NCI-H2081 treated with DMSO at 0.1 percent for 48 hours (cell line): ENCODE results near the gene ITGB3.
"Not testable (repeated sequence)": the region's sequence is repeated elsewhere in the genome, so short reads cannot be mapped to it uniquely, and the experiment has no call there.

ENCODE experiments used
- DNase-seq: peaks from one replicate; lab custom pipeline; 2025; lab: John Stamatoyannopoulos, UW

ITGB3 gene

GRCh38 chr17:47253541-47254402, at the start of gene ITGB3:
ITGB3 (plus strand) TSS chr17:47253827; CDS start chr17:47253862, 35 bp downstream.
- DNase-seq = no peak

DNA sequence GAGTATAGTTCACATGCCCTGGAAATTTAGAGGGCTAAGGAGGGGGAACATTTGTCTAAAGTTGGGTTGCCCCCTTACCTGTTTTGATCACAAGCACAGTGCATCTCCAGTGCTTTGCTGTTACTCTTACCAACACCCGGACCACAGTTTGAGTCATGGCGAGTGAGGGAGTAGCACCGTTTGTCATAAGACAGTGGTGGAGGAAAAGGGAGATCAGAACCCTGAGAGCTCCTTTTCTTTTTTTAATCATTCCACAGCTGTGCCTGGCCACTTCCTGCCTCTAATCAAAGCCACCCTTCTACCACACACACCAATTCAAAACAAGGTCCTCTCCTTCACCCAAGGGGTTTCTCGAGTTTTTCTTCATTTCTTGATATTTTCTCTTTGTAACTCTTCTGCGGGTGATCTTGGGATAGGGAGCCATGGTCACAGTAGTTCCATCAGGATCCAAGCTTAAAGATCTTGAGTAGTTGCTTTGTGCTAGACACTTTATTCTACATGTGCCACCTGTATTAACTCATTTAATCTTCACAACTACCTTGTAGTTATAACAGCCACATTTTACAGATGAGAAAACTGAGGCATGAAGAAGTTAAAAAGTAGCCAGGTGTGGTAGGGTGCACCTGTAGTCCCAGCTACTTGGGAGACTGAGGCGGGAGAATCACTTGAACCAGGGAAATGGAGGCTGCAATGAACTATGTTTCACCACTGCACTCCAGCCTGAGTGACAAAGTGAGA, 49.5 kb upstream of the ITGB3 start:
- no peak for DNase-seq

GRCh38 chr17:47204722-47205418, 48.8 kb upstream of the ITGB3 start:
- no peak for DNase-seq

GRCh38 chr17:47205419-47205963, 48.1 kb upstream of the ITGB3 start:
- DNase-seq = no peak

- no peak for DNase-seq
Observed at GRCh38 chr17:47207143-47208067, 46.2 kb upstream of the ITGB3 start.

DNA sequence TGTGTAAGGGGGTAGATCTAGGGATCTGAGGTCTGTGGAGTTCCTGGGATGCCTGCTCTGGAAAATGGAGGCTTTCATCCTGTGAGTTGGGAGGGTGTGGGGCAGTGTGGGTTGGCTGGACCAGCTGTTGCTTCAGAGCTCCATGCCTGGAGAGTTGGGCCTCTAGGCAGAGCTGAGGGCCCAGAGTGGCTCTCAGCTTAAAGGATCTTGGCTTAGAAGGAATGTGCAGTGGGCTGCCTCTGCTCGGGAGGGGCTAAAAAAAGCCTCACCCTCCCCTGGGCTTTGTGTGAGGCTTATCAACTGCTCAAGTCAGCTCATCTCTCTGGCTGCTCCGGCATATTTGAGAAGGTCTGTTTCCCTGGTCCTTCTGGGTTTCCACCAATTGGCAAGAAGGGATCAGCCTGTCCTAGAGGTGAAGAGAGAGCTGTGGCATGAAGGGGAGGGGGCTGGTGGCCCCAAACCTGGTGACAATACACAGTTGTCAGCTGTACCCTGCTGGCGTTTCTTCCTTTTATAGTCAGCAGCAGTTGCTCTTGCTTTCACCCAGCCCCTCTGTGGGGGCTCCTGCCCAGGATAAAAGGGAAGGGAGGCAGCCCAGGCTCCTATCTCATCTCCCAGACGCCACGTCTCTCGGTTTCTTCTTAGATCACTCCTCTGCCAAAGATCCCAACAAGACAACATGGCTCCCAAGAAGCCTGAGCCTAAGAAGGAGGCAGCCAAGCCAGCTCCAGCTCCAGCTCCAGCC, 44.7 kb upstream of the ITGB3 start, which contains the start of gene MYL4:
Gene MYL4, plus strand, starts transcription at position 605 of the 745 bp plus-strand sequence. Its CDS starts 75 bp downstream, at position 680.
- no peak for DNase-seq

GRCh38 chr17:47209499-47209898, 44.1 kb upstream of the ITGB3 start:
- DNase-seq = no peak

GRCh38 chr17:47210105-47210504, 43.5 kb upstream of the ITGB3 start:
- no peak for DNase-seq

GRCh38 chr17:47210779-47211178, 42.8 kb upstream of the ITGB3 start:
- no peak for DNase-seq

- no peak for DNase-seq
Observed at GRCh38 chr17:47212458-47212857, 41.2 kb upstream of the ITGB3 start.

DNA sequence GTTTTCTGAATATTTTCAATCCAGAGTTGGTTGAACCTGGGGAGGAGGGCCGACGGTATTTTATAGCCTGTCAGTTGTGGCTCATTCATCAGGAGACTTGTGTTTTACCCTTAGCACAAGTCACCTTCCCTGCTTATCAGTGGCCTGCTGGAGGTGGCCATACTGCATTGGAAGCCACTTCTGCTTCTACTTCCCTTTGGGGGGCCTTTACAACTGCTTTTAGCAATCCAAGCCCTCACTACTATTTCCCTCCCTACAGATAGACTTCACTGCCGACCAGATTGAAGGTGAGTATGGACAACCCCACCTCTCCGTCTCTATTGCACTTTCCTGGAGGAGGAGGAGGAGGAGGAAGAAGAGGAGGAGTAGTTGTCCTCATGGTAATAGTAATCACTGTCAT, 40.1 kb upstream of the ITGB3 start:
- DNase-seq = no peak

- no peak for DNase-seq
Observed at GRCh38 chr17:47214931-47215330, 38.7 kb upstream of the ITGB3 start.

DNA sequence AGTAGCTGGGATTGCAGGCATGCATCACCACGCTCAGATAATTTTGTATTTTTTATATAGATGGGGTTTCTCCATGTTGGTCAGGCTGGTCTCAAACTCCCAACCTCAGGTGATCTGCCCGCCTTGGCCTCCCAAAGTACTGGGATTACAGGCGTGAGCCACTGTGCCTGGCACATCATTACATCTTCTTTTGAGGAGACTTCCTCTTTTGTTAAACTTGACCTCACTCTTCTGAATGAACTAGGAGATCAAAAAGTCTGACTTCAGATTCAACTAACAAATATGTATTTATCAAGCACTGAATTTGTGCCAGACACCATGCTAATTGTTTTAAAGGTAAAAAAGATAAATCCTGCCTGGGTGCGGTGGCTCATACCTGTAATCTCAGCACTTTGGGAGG, 36.8 kb upstream of the ITGB3 start:
- DNase-seq = not testable (repeated sequence)

DNA sequence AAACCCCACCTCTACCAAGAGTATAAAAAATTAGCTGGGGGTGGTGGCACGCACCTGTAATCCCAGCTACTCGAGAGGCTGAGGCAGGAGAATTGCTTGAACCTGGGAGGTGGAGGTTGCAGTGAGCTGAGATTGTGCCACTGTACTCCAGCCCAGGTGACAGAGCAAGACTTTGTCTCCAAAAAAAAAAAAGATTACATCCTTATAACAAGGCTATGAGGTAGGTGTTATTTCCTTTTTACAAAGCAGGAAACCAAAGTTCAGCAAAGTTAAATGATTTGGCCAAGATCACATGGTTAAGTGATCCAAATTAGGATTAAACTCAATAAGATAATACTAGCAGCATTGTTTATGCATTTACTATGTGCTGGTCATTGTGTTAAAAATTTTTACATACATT, 36.3 kb upstream of the ITGB3 start:
- DNase-seq = not testable (repeated sequence)

DNA sequence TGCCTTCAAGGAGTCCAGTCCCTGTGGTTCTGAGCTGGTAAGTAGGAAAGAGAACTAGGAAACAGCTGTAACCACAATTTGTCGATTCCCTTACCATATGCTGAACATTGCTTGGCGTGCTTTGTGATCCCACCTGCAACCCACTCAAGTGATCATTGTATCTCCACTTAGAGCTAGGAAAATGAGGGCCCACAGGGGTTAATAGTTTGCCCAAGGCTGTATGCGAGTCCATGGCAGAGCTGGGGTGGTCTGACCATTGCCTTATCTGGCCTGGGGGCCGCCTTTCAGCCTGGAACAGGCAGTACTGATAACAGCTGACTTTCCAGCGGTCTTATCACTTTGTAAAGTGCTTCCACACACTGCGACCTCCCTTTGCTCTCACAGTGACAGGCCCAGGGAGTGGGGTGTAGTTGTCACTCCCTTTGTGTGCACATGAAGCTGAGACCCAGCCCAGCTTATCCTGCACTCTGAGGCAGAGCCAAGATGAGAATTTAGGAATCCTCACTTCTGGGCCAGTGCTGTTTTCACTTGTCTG, 34.7 kb upstream of the ITGB3 start:
- DNase-seq = no peak

DNA sequence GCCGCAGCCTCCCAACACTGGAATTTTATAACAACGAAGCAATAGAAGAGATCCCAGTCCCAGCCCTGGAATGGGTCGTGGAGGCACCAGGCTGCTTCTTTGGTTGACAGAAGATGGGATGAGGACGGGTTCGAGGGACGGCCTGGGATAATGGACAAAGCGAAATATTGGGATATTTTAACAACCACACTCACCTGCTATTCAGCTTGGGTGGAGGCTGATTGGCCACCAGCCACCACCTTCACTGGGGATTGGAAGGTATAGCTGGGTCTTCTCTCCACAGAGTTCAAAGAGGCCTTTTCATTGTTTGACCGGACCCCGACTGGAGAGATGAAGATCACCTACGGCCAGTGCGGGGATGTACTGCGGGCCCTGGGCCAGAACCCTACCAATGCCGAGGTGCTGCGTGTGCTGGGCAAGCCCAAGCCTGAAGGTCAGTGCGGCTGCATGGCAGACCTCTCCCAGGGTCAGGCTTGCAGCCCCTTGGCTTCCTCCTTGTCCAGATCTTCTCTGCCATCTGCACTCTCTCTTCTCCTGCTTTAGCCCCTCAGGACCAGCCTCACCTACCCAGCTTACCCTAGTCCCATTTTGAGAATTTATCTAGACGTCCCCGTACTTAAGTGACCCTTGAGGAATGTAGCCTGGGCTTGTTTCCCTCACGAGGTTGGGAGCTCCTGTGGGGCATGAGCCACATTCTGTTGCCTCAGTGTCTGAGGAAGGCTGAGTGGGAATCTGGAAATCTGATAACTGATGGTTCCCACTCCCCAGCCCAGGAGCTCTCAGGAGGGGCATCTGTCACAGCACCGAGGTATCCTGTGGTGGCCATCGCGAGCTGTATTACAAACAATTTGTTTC, 33.8 kb upstream of the ITGB3 start:
- no peak for DNase-seq

- DNase-seq = no peak
Observed at GRCh38 chr17:47220531-47220999, 33.1 kb upstream of the ITGB3 start.

GRCh38 chr17:47221154-47221553, 32.5 kb upstream of the ITGB3 start:
- no peak for DNase-seq

DNA sequence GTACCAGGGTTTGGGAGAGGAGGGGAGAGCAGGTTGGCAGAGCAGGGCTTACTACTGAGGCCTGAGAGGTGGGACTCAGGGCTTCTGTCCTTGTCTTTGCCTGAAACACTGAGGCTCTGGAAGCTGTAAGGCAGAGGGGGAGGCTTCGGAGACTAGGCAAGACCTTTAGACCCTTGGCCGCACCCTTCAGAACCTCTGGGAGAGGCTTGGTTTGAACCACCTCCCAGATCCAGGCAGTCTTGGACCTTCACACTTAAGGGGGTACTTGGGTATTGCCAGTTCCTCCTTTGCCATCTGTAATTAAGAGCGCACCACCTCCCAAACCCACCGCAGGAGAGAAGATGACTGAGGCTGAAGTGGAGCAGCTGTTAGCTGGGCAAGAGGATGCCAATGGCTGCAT, 31.6 kb upstream of the ITGB3 start:
- DNase-seq = no peak
